Ovary (tissue), 3 donors: ENCODE data around the gene RALGPS1.

ENCODE experiments used
- EP300 ChIP-seq: sonication (generic); formaldehyde crosslinking; IDR thresholded peaks from one replicate; pipeline ENCODE4 v1.6.1; 2017; ENCODE audit warnings: antibody characterized with exemption
- POLR2A ChIP-seq: fragments of 450-650 bp; IDR thresholded peaks from one replicate; pipeline ENCODE4 v1.6.1; 2017; ENCODE audit warnings: antibody characterized with exemption, mild to moderate bottlenecking, moderate library complexity
- TF ChIP-seq, protein P1 (sequence below), 3 donors: fragments of 450-650 bp in 2 of 3; fragments of 200-600 bp in 1 of 3; IDR thresholded peaks; one replicate each; pipeline versions ENCODE4 v1.5.1 to v1.8.0; 2016 to 2022; ENCODE audit warnings: antibody characterized with exemption in 3 of 3, mild to moderate bottlenecking in 1 of 3
- donor health status: DM: no; HTN: no; CAD: no.

- TF ChIP-seq, protein P1, sequence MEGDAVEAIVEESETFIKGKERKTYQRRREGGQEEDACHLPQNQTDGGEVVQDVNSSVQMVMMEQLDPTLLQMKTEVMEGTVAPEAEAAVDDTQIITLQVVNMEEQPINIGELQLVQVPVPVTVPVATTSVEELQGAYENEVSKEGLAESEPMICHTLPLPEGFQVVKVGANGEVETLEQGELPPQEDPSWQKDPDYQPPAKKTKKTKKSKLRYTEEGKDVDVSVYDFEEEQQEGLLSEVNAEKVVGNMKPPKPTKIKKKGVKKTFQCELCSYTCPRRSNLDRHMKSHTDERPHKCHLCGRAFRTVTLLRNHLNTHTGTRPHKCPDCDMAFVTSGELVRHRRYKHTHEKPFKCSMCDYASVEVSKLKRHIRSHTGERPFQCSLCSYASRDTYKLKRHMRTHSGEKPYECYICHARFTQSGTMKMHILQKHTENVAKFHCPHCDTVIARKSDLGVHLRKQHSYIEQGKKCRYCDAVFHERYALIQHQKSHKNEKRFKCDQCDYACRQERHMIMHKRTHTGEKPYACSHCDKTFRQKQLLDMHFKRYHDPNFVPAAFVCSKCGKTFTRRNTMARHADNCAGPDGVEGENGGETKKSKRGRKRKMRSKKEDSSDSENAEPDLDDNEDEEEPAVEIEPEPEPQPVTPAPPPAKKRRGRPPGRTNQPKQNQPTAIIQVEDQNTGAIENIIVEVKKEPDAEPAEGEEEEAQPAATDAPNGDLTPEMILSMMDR (IDR thresholded peaks at IDR 0.05), result no peak
- TF ChIP-seq POLR2A, result no peak
- no peak for TF ChIP-seq EP300
These were observed 198.2 kb downstream of the RALGPS1 start for GRCh38 chr9:127112735-127113161.
